Small intestine (tissue), 7 donors: ENCODE data around the gene SRI. TPM values are rescaled to one million over a fixed set of nuclear protein-coding genes. Genes with fewer than 3 reads are reported as not detected.
A peak's percentile ranks its signal among the peaks of the same experiment; 100 is the strongest.

Experiments
- DNase-seq, 2 donors: peaks; one replicate each; pipeline versions ENCODE4 v3.0.0 to v3.0.0-alpha.2; 2013
- FAIRE-seq: peaks from 2 replicates; lab custom pipeline; 2012; peaks lifted over from hg19 to GRCh38; lab: Jason Lieb, UNC
- H3K27ac ChIP-seq, 3 donors: one replicate each; pipeline ENCODE4 v1.5.1; 2013; ENCODE audit warnings: low read length in 2 of 3, mild to moderate bottlenecking in 2 of 3, control low read depth in 1 of 3, inconsistent platforms in 1 of 3, low read depth in 1 of 3, moderate library complexity in 1 of 3
- H3K27me3 ChIP-seq, 3 donors: one replicate each; pipeline ENCODE4 v1.6.1; 2013; ENCODE audit warnings: low read length in 3 of 3, inconsistent platforms in 1 of 3; ENCODE audit not compliant: control insufficient read depth in 3 of 3, insufficient read depth in 3 of 3
- H3K36me3 ChIP-seq, 3 donors: one replicate each; pipeline ENCODE4 v1.6.1; 2013; ENCODE audit warnings: low read length in 3 of 3, inconsistent platforms in 1 of 3, low read depth in 1 of 3, mild to moderate bottlenecking in 1 of 3, moderate library complexity in 1 of 3; ENCODE audit not compliant: control insufficient read depth in 3 of 3, insufficient read depth in 2 of 3
- H3K4me1 ChIP-seq, 3 donors: one replicate each; pipeline ENCODE4 v1.6.1; 2013; ENCODE audit warnings: low read length in 2 of 3, inconsistent platforms in 1 of 3, low read depth in 1 of 3, mild to moderate bottlenecking in 1 of 3, moderate library complexity in 1 of 3; ENCODE audit not compliant: control insufficient read depth in 3 of 3, insufficient read depth in 2 of 3
- H3K4me3 ChIP-seq, 3 donors: one replicate each; pipeline ENCODE4 v1.5.1; 2013; ENCODE audit warnings: low read length in 3 of 3, control low read depth in 1 of 3, inconsistent platforms in 1 of 3, low read depth in 1 of 3, mild to moderate bottlenecking in 1 of 3, moderate library complexity in 1 of 3
- H3K9me3 ChIP-seq, 2 donors: one replicate each; pipeline ENCODE4 v1.6.1; 2013; ENCODE audit warnings: low read depth in 1 of 2, low read length in 1 of 2; ENCODE audit not compliant: control insufficient read depth in 2 of 2, insufficient read depth in 1 of 2
- WGBS, 3 donors: extraction: QIAGEN DNeasy Blood & Tissue Kit; methylation state at CpG; one replicate each; pipeline ENCODE4 v1.1.7; 2013; 5-methylcytosine and 5-hydroxymethylcytosine counted together
- polyA plus RNA-seq, 4 donors: library from polyadenylated mRNA; stranded (reverse) in 3 of 4; unstranded in 1 of 4; fragments of 200-250 nt in 3 of 4; fragments of 120-200 nt in 1 of 4; gene quantifications; one replicate each; pipeline versions ENCODE4 v1.2.1 to v1.2.3, GENCODE V29; 2013
- donor health status: healthy with polysubstance abuse.
- donor health status: control.
- donor health status: control.
- donor health status: Bipolar disorder and iron deficiency.
- donor health status: healthy.

SRI gene
- polyA plus RNA-seq, 4 donors: 202 to 569 (median 476) TPM

DNA sequence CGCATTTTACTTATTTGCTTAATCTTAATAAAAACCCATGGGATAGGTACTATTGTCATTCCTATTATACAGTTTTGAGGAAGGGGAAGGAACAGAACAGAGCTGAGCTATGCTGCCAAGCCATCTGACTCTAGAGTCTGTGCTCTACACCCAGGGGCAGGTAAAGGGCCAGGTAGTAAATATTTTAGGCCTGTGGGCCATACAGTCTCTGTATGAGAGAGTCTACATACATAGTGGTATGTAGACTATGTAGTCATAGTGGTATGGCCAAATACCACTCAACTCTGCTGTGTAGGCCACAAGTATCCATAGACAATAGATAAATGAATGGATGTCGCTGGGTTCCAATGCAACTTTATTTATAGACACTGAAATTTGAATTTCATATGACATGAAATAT is 3.4 kb upstream of the SRI start:
- H3K9me3 ChIP-seq: peaks cover 0 to 3% of the 10 kb centered on the region in 2 donors
- DNase-seq (no peak), FAIRE-seq (no peak)
- H3K27ac ChIP-seq: no peak overlapping the region
- H3K4me3 ChIP-seq: no peak overlapping the region
- H3K27me3 ChIP-seq: no peaks in the 10 kb centered on the region
- H3K36me3 ChIP-seq: no peaks in the 10 kb centered on the region
- 99% methylated on average over 2 of the region's 2 CpGs for WGBS, 3 donors
- H3K4me1 ChIP-seq: peaks cover 0 to 18% (median 2%) of the 10 kb centered on the region in 3 donors

DNA sequence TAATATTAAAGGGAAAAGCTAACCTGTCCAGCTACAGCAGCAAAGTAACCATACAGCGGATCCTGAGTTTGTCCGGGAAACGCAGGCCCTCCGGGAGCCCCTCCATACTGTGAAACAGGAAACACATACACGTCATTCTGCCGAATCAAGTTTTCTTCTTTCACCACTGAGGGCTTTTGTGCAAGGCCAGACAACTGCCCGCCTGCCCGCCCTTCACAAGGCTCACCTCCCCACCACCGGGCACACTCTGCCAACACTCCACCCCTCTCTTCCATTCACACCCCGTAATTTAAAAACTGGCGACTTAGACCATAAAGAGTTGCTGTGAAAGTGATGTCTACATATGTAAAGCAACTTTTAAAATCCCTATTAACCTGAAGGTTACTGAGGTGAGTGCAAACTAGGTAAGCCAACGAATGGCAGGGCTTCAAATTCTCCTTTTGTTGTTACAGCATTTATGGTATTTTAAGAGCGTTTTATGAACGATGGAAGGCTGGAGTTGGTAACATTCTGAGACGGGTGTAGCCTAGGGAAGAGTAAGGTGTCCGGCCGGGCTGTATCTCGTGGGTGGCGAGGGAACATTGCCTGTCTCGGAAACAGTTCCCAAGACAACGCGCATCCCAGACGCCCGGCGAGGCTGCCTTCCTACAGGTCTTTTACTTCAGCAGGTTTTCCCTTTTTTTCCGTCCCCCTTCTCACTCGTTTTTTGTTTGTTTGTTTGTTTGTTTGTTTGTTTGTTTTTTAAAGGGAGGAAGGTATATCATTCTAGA is 817 bp downstream of the SRI start:
- Histone ChIP-seq H3K4me3 (peak overlapping the region; percentile 82 to 95 (median 87)), H3K27ac (peak overlapping the region; percentile 22 to 81 (median 76)), H3K36me3 (peaks cover 0 to 14% (median 11%) of the 10 kb centered on the region in 3 donors), H3K9me3 (no peaks in the 10 kb centered on the region), H3K27me3 (no peaks in the 10 kb centered on the region), H3K4me1 (peaks cover 2 to 17% (median 7%) of the 10 kb centered on the region in 3 donors)
- DNase-seq (peak; percentile 58 to 68), FAIRE-seq (no peak)
- WGBS, 3 donors: 0 to 1% (median 1%) methylated on average over 27 of the region's 27 CpGs

DNA sequence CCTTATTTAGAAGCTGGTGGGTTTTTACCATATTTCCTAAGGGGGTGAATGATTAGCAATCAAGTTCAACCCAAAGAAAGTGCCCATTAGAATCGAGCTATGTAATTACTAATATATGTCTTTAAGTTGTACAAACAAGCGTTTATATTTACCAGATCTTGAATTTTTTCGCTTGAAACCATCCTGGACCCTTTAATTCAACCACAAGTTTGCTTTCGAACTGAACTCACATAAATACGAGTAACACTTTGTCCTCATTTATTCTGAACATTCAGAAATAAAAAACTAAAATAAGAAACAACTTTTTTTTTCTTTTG is 1.5 kb downstream of the SRI start:
- peak overlapping the region in 2 of 3 donors; percentile 82 to 87 for H3K4me3 ChIP-seq
- H3K27ac ChIP-seq: peak overlapping the region; percentile 60 to 81 (median 76)
- WGBS, 3 donors: 5 to 23% (median 8%) methylated on average over 5 of the region's 5 CpGs

DNA sequence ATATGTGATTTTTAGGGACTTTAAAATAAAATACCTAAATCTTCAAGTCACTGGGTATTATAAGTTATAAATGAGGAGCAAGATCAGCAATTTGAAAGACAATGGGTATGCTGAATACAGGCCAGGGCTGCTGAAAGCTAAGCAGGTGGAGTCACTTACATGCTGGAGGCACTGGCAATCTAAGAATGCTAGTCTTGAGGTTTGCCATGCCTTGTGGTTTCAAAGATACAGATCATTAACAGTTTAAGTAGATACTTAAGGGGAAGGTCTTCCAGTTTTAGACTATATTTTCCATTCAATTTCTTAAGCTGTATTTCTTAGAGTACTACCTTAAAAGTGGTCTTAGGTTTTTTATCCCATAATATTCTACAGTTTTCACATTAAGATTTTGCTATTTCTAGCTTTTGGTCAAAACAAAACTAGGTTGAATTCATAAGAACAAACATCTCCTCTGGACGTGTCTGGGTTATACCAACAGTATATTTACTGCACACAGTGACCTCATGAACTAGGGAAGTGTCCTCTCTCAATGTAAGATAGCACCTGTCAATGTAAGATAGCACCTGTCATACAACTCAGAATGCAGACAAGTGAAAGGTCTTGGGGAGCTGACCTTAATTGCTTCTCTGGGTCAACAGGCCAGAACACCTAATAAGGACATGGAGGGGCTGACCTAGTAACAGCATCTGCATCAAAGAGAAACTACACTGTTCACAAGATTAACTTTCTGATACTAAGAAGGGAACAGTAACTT is 2.0 kb downstream of the SRI start:
- Histone ChIP-seq H3K4me1 (peaks cover 2 to 26% (median 7%) of the 10 kb centered on the region in 3 donors), H3K4me3 (peak overlapping the region in 2 of 3 donors; percentile 82 to 87), H3K27ac (peak overlapping the region; percentile 27 to 81 (median 60)), H3K27me3 (no peaks in the 10 kb centered on the region), H3K36me3 (peaks cover 4 to 16% (median 15%) of the 10 kb centered on the region in 3 donors), H3K9me3 (no peaks in the 10 kb centered on the region)
- FAIRE-seq: no peak
- WGBS, 3 donors: 0 to 13% (median 3%) methylated on average over 1 of the region's 1 CpG
- DNase-seq: no peak

More for the DNA sequence above, 1.5 kb downstream of the SRI start:
- Histone ChIP-seq H3K9me3 (no peaks in the 10 kb centered on the region), H3K4me1 (peaks cover 2 to 20% (median 7%) of the 10 kb centered on the region in 3 donors), H3K36me3 (peaks cover 0 to 14% (median 12%) of the 10 kb centered on the region in 3 donors), H3K27me3 (no peaks in the 10 kb centered on the region)
- DNase-seq (no peak), FAIRE-seq (no peak)

DNA sequence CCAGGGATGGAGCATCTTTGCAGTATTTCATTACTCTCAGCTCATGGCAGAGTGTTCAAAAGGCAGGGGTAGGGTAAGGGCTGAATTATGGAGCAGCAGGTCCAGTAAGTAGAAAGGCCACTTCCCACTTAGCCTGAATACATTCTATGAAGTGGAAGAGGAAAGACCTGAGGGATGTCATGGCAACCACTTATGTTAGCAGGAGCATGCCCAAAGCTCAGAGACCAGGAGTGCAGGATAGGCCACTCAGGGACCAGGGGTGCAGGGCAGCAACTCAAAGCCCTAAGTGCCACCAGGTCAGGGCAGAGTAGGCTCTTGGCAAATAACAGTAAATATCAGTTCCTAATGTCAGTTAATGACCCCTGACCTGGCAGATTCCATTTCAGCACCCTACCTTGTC is 3.6 kb downstream of the SRI start:
- H3K4me3 ChIP-seq: no peak overlapping the region
- H3K36me3 ChIP-seq: peaks cover 4 to 23% (median 18%) of the 10 kb centered on the region in 3 donors
- H3K27me3 ChIP-seq: no peaks in the 10 kb centered on the region
- no peaks in the 10 kb centered on the region for H3K9me3 ChIP-seq
- FAIRE-seq (no peak), DNase-seq (no peak)
- no peak overlapping the region for H3K27ac ChIP-seq
- peaks cover 2 to 26% (median 7%) of the 10 kb centered on the region in 3 donors for H3K4me1 ChIP-seq

DNA sequence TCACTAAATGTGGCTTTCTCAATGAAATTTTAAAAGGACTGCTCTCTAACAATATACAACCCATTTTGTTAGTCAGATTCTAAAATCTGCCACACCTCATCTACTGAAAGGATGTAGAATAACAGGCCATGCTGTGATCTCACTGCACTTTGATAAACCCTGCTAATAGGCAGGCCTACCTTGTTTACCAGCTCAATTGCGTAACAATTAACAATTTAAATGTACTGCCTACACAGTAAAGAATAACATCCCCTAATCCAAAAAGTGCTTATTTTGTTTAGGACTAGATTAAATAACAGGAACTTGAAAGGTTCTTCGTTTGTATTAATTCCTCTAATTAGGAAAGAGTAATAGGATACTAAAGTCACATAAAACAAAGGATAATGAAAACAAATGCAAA is 4.5 kb downstream of the SRI start:
- WGBS, 3 donors: 60 to 74% (median 69%) methylated on average over 2 of the region's 2 CpGs
- Histone ChIP-seq H3K4me1 (peaks cover 2 to 23% (median 7%) of the 10 kb centered on the region in 3 donors), H3K4me3 (no peak overlapping the region), H3K9me3 (no peaks in the 10 kb centered on the region), H3K27me3 (no peaks in the 10 kb centered on the region), H3K27ac (no peak overlapping the region), H3K36me3 (peaks cover 6 to 23% (median 22%) of the 10 kb centered on the region in 3 donors)
- no peak for FAIRE-seq
- no peak for DNase-seq

DNA sequence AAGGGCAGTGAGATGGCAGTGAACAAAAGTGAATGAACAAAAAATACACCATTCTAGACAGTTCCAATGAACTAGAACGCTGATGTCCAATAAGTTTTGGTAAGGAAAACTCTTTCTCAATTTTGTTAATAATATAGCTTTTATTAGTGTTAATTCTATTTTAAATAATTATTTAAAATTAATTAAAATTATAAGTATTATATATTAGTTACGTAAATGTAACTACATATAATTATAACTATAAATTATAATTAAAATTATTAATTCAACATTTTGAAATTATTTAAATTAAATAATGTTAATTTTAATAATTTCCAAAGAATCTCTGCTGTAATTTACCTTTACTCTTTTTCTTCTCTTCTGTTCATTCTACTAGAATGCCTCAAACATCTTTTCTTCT is 5.4 kb downstream of the SRI start:
- DNase-seq: no peak
- 95 to 99% (median 96%) methylated on average over 2 of the region's 2 CpGs for WGBS, 3 donors
- Histone ChIP-seq H3K36me3 (peaks cover 7 to 25% (median 25%) of the 10 kb centered on the region in 3 donors), H3K27me3 (no peaks in the 10 kb centered on the region), H3K4me1 (peaks cover 2 to 23% (median 7%) of the 10 kb centered on the region in 3 donors), H3K27ac (no peak overlapping the region), H3K9me3 (no peaks in the 10 kb centered on the region), H3K4me3 (no peak overlapping the region)
- FAIRE-seq: peak; percentile 79

DNA sequence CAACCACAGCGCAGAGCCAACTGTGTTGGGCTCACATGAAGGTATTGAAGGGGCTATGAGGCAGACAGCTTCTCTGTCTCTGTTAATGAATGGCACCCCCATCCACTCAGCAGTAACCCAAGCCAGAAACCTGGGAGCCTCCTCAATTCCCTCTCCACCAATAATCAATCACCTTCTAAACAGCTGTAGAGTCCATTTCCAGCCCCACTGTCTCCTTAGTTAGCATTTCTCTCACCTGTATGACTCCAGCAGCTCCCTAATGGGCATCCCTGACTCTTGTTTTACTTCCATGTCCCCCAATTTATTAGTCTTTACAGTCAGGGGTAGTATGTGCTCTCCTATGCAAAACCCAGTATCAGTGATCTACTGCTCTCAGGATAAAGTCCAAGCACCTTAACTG is 6.9 kb downstream of the SRI start:
- DNase-seq (no peak), FAIRE-seq (no peak)
- 95 to 100% (median 100%) methylated on average over 1 of the region's 1 CpG for WGBS, 3 donors
- Histone ChIP-seq H3K4me1 (peaks cover 2 to 20% (median 2%) of the 10 kb centered on the region in 3 donors), H3K4me3 (no peak overlapping the region), H3K36me3 (peaks cover 7 to 29% (median 29%) of the 10 kb centered on the region in 3 donors), H3K27me3 (no peaks in the 10 kb centered on the region), H3K27ac (no peak overlapping the region), H3K9me3 (no peaks in the 10 kb centered on the region)
